ENCODE measurements around the gene PLCXD3.

The PLCXD3 gene

DNA sequence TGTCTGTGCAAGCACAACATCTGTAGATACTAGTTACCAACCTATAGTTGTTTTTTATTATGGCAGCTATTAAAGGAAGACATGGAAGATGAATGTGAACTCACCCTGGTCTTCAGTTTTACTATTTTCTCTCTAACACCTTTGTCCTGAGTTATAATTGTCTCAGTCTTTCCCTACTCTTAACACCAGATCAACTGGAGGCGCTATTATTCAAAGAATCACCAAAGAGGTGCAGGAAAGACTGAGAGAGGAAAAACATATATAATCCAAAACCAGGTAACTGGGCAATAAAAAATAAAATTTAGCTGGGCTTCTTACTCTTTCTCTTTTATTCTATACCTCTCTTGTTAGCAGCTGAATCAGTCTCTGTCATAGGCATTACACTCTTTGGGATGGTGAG lies 162.8 kb downstream of the PLCXD3 start:
- H3K27ac ChIP-seq: no peak overlapping the region
- TF ChIP-seq, protein P1, sequence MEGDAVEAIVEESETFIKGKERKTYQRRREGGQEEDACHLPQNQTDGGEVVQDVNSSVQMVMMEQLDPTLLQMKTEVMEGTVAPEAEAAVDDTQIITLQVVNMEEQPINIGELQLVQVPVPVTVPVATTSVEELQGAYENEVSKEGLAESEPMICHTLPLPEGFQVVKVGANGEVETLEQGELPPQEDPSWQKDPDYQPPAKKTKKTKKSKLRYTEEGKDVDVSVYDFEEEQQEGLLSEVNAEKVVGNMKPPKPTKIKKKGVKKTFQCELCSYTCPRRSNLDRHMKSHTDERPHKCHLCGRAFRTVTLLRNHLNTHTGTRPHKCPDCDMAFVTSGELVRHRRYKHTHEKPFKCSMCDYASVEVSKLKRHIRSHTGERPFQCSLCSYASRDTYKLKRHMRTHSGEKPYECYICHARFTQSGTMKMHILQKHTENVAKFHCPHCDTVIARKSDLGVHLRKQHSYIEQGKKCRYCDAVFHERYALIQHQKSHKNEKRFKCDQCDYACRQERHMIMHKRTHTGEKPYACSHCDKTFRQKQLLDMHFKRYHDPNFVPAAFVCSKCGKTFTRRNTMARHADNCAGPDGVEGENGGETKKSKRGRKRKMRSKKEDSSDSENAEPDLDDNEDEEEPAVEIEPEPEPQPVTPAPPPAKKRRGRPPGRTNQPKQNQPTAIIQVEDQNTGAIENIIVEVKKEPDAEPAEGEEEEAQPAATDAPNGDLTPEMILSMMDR (conservative IDR thresholded peaks at IDR 0.05): no peak; the same call in 1 of the 2 replicates

DNA sequence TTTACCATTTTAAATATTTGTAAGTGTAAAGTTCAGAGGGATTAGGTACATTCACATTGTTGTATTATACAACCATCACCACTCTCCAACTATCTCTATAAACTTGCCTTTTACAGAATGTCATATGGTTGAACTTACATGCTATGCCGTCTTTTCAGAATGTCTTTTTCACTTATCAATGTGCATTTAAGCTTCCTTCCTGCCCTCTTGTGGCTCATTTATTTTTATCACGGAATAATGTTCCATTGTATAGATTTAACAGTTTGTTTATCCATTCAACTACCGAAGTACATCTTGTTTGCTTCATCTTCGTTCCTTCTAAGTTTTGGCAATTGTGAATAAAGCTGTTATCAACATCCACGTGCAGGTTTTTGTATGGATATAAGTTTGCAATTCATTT lies 163.8 kb downstream of the PLCXD3 start:
- TF ChIP-seq, protein P1 (conservative IDR thresholded peaks at IDR 0.05): peak; percentile 53
- no peak overlapping the region for H3K27ac ChIP-seq

DNA sequence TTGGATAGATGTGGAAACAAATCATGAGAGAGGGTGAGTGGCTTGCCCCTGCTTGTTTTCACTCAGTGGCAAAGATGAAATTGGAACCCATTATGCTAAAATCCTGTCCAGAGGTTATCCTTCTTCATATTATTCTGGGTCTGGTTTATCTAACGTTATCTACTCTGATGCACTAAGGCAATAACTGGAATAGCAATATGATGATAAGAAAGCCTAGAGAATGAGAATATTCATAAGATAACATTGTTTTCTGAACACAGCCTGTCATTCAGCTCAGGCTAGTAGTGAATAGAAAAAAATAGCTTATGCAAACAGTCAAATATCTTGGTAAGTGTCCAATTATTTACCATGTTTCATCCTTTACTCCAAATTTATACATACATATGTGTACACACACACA lies 165.1 kb downstream of the PLCXD3 start:
- H3K27ac ChIP-seq: no peak overlapping the region
- TF ChIP-seq, protein P1 (conservative IDR thresholded peaks at IDR 0.05): no peak

DNA sequence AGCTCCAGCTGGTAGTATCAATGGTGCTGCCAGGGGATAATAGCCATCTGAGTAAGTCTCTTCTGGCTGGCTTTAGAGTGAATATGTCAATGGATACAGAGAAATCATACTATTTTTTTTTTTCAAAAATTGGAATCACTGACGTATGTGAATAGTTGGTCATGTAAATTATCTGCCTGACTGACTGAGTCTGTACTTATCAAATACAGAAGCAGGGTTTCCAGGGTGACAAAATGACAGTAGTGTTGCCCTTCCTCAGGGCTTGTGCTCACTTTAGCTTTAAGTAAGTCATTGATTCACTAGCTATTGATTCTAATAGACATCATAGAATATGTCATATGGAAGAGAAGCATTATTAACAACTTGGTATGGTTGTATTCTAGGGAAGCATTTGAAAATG lies 171.1 kb downstream of the PLCXD3 start:
- TF ChIP-seq, protein P1 (conservative IDR thresholded peaks at IDR 0.05): no peak
- H3K27ac ChIP-seq: no peak overlapping the region

DNA sequence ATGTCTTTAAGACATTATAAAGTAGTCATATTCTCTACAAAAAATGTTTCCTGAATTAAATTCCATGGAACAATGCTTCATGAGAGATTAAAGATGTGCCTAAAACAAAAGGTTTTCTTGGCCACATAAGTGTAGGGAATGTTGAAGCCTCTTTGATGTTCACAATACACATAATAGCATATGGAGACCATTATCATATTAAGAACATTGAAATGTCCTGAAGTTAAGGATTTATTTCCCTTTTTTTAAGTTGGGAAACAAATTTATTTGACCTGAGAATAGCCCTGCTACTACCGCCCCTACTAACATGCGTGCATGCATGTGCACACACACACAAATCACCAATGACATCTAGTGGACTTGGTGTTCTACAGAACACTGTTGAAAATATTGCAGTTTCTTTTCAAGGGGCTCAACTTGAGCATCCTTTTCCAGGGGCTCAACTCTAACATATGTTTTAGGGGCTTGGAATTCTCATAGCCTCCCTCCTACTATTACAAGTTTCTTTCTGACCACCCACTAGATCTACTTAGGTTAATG lies 172.2 kb downstream of the PLCXD3 start:
- H3K27ac ChIP-seq: no peak overlapping the region
- TF ChIP-seq, protein P1 (conservative IDR thresholded peaks at IDR 0.05): 0 out of 2 replicates have a peak, but pooled peaks have one; percentile 12

- no peak overlapping the region for H3K27ac ChIP-seq
- TF ChIP-seq, protein P1 (conservative IDR thresholded peaks at IDR 0.05): no peak
Observed at GRCh38 chr5:41337724-41338123, 172.7 kb downstream of the PLCXD3 start.

DNA sequence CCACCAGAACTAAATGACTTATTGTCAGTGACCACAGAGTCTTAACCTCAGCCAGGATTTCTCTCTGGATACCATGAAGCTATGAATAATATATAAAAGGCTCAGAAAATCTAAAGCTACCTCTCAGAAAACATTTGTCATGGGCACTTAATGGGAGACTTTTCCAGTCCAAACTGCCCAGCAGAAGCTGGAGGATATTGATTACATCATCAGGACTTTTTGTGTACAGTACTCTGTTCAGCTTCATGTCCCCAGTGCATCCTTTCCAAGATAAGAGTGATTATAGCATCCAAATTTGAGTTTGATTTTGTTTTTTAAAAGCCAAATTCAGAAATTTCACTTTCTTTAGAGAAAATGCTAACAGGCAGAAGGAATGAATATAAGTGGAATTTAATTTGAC lies 173.2 kb downstream of the PLCXD3 start:
- TF ChIP-seq, protein P1 (conservative IDR thresholded peaks at IDR 0.05): no peak
- no peak overlapping the region for H3K27ac ChIP-seq
